IMR-90 (cell line): ENCODE results near the gene LCE6A. TPM values are rescaled to one million over a fixed set of nuclear protein-coding genes. Genes with fewer than 3 reads are reported as not detected.

Source experiments
- ATAC-seq: fragments of 200-7000 bp; cut with Tn5 transposase; 2 replicates; pipeline ENCODE4 v1.9.1; 2020; ENCODE audit warnings: low read depth, mild to moderate bottlenecking, moderate library complexity
- Bru-seq: library from RNA; stranded (reverse); fragments of 400-500 nt; gene quantifications from one replicate; lab custom pipeline; 2021; lab: Mats Ljungman, UMichigan
- BruChase-seq, 2 experiments: library from RNA; stranded (reverse); fragments of 400-500 nt; gene quantifications; one replicate each; lab custom pipeline; 2021; lab: Mats Ljungman, UMichigan
- BruUV-seq: library from RNA; stranded (reverse); fragments of 400-500 nt; replicated peaks from 2 replicates; lab custom pipeline; 2021; lab: Mats Ljungman, UMichigan
- CTCF ChIA-PET: fragments of 300-600 bp; formaldehyde crosslinking; extraction: SDS; loops from one replicate; lab custom pipeline; 2021; ENCODE audit warnings: antibody characterized with exemption; lab: Yijun Ruan, JAX
- POLR2A ChIA-PET: fragments of 300-600 bp; sonication (Branson Sonifier 250); formaldehyde crosslinking; loops from one replicate; lab custom pipeline; 2022; ENCODE audit warnings: antibody characterized with exemption; ENCODE audit not compliant: unreplicated experiment; lab: Charles Lee
- DNase-seq: peaks from one replicate; pipeline ENCODE4 v3.0.0; 2013
- H2AFZ ChIP-seq: replicated peaks from 2 replicates; pipeline ENCODE3; 2013; ENCODE audit warnings: low read length, mild to moderate bottlenecking; ENCODE audit not compliant: poor library complexity
- H2AK5ac ChIP-seq: 2 replicates; pipeline ENCODE4 v1.6.1; 2013; ENCODE audit warnings: low read depth, low read length, inconsistent platforms
- H2AK9ac ChIP-seq: replicated peaks from 2 replicates; pipeline ENCODE3; 2013; ENCODE audit warnings: mild to moderate bottlenecking, low read depth, low read length, moderate library complexity; ENCODE audit not compliant: poor library complexity
- H2BK120ac ChIP-seq: 2 replicates; pipeline ENCODE4 v1.6.1; 2013; ENCODE audit warnings: low read depth, low read length, inconsistent platforms
- H2BK15ac ChIP-seq: 3 replicates; pipeline ENCODE4 v1.6.1; 2013; ENCODE audit warnings: low read depth, low read length, inconsistent platforms
- H2BK20ac ChIP-seq: 2 replicates; pipeline ENCODE4 v1.6.1; 2013; ENCODE audit warnings: low read depth, mild to moderate bottlenecking, inconsistent platforms, low read length, moderate library complexity
- H2BK5ac ChIP-seq: 2 replicates; pipeline ENCODE4 v1.6.1; 2013; ENCODE audit warnings: mild to moderate bottlenecking, low read depth, low read length, inconsistent platforms; ENCODE audit not compliant: poor library complexity, severe bottlenecking
- H3K14ac ChIP-seq: replicated peaks from 2 replicates; pipeline ENCODE4 v1.6.1; 2013; ENCODE audit warnings: low read depth, low read length, inconsistent platforms
- H3K18ac ChIP-seq: 2 replicates; pipeline ENCODE4 v1.6.1; 2013; ENCODE audit warnings: low read depth, low read length, control low read depth
- H3K23ac ChIP-seq: 2 replicates; pipeline ENCODE4 v1.6.1; 2013; ENCODE audit warnings: low read depth, low read length, inconsistent platforms
- H3K27ac ChIP-seq: 2 replicates; pipeline ENCODE4 v1.5.1; 2013; ENCODE audit warnings: mild to moderate bottlenecking, control low read depth, low read length; ENCODE audit not compliant: insufficient read depth
- H3K27me3 ChIP-seq: 2 replicates; pipeline ENCODE4 v1.6.1; 2013; ENCODE audit warnings: low read length; ENCODE audit not compliant: control insufficient read depth, insufficient read depth
- H3K36me3 ChIP-seq: 2 replicates; pipeline ENCODE4 v1.6.1; 2013; ENCODE audit warnings: low read length, mixed read lengths; ENCODE audit not compliant: control insufficient read depth, insufficient read depth
- H3K4ac ChIP-seq: 2 replicates; pipeline ENCODE4 v1.6.1; 2013; ENCODE audit warnings: low read depth, low read length, inconsistent platforms
- H3K4me1 ChIP-seq: 2 replicates; pipeline ENCODE4 v1.6.1; 2013; ENCODE audit warnings: low read length, mixed read lengths; ENCODE audit not compliant: control insufficient read depth, insufficient read depth
- H3K4me2 ChIP-seq: 2 replicates; pipeline ENCODE4 v1.6.1; 2013; ENCODE audit warnings: low read depth, mild to moderate bottlenecking, control low read depth, low read length, moderate library complexity
- H3K4me3 ChIP-seq: 2 replicates; pipeline ENCODE4 v1.5.1; 2013; ENCODE audit warnings: low read depth, mild to moderate bottlenecking, control low read depth, low read length, moderate library complexity; ENCODE audit not compliant: insufficient read depth
- H3K56ac ChIP-seq: 2 replicates; pipeline ENCODE4 v1.6.1; 2013; ENCODE audit warnings: low read length, inconsistent platforms; ENCODE audit not compliant: insufficient read depth; ENCODE audit errors: extremely low read depth
- H3K79me1 ChIP-seq, 2 experiments: 2 replicates each; pipeline ENCODE4 v1.6.1; 2013; ENCODE audit warnings: low read length in 2 of 2, inconsistent platforms in 1 of 2, low read depth in 1 of 2
- H3K9ac ChIP-seq: 2 replicates; pipeline ENCODE4 v1.6.1; 2013; ENCODE audit warnings: low read depth, low read length, control low read depth
- H3K9me1 ChIP-seq: 2 replicates; pipeline ENCODE4 v1.6.1; 2013; ENCODE audit warnings: low read length, inconsistent platforms; ENCODE audit not compliant: insufficient read depth
- H3K9me3 ChIP-seq: 2 replicates; pipeline ENCODE4 v1.6.1; 2013; ENCODE audit warnings: low read length; ENCODE audit not compliant: control insufficient read depth, insufficient read depth
- H4K20me1 ChIP-seq: 2 replicates; pipeline ENCODE4 v1.6.1; 2013; ENCODE audit warnings: low read length, inconsistent platforms; ENCODE audit not compliant: insufficient read depth
- H4K5ac ChIP-seq: 2 replicates; pipeline ENCODE4 v1.6.1; 2013; ENCODE audit warnings: mild to moderate bottlenecking, low read depth, low read length, control low read depth
- H4K8ac ChIP-seq, 2 experiments: 2 replicates each; pipeline ENCODE4 v1.6.1; 2013; ENCODE audit warnings: low read depth in 2 of 2, low read length in 2 of 2, control low read depth in 1 of 2, inconsistent platforms in 1 of 2
- H4K91ac ChIP-seq: 2 replicates; pipeline ENCODE4 v1.6.1; 2013; ENCODE audit warnings: low read depth, low read length, inconsistent platforms; ENCODE audit not compliant: insufficient read depth
- CHD1 ChIP-seq: IDR thresholded peaks from 2 replicates; pipeline ENCODE4 v1.6.1; 2012; ENCODE audit warnings: low read depth, low read length, improper control_type of control experiment
- FOS ChIP-seq: fragments of 150-350 bp; IDR thresholded peaks from 2 replicates; pipeline ENCODE4 v1.6.1; 2016; ENCODE audit warnings: low read depth, low read length
- RCOR1 ChIP-seq: IDR thresholded peaks from 2 replicates; pipeline ENCODE4 v1.6.1; 2012; ENCODE audit warnings: mild to moderate bottlenecking, low read length, improper control_type of control experiment; ENCODE audit not compliant: insufficient replicate concordance
- RFX5 ChIP-seq: IDR thresholded peaks from 2 replicates; pipeline ENCODE4 v1.8.0; 2012; ENCODE audit warnings: low read depth, mild to moderate bottlenecking, low read length, moderate library complexity
- WGBS, 2 experiments: methylation state at CpG; one replicate each; pipeline versions ENCODE4 v1.1.5 to v1.1.7; 2013; ENCODE audit warnings: missing lambda C conversion rate in 2 of 2; ENCODE audit not compliant: insufficient read length in 1 of 2; ENCODE audit errors: extremely low coverage in 2 of 2; 5-methylcytosine and 5-hydroxymethylcytosine counted together
- dilution Hi-C: fragments of 300-500 bp; cut with HindIII; formaldehyde crosslinking; loops from one replicate; pipeline ENCODE4 v1.14.3; 2018; ENCODE audit warnings: low sequenced_read_pairs; ENCODE audit not compliant: unreplicated experiment
- in situ Hi-C: fragments of 300-500 bp; cut with MboI; formaldehyde crosslinking; loops from 3 replicates; pipeline ENCODE4 v1.14.3; 2019; ENCODE audit warnings: low sequenced_read_pairs, inconsistent platforms, mixed read lengths
- intact Hi-C: fragments of 100-400 bp; cut with micrococcal nuclease; formaldehyde crosslinking; loops from 2 replicates; pipeline ENCODE4 v1.10.0; 2022
- long read RNA-seq: library from polyadenylated mRNA; unstranded; transcript quantifications from one replicate; pipeline ENCODE4 v2.0.0, GENCODE V29; 2021; ENCODE audit not compliant: unreplicated experiment
- polyA plus RNA-seq, 3 experiments: library from polyadenylated mRNA; depleted of rRNA; stranded (reverse); fragments of >200 nt; gene quantifications; 2 replicates each; pipeline ENCODE4 v1.2.3, GENCODE V29; 2012; ENCODE audit warnings: low replicate concordance in 1 of 3
- total RNA-seq: library from RNA; depleted of rRNA; stranded (reverse); fragments of >200 nt; gene quantifications from 2 replicates; pipeline ENCODE4 v1.2.3, GENCODE V29; 2012; rRNA removed

The LCE6A gene, protein sequence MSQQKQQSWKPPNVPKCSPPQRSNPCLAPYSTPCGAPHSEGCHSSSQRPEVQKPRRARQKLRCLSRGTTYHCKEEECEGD
- not detected in 2 replicates for total RNA-seq
- not detected in 2 replicates for polyA plus RNA-seq (2012; rRNA removed)
- polyA plus RNA-seq (2012; cell fraction: cytosol; rRNA removed) = not detected in 2 replicates
- not detected in 2 replicates for polyA plus RNA-seq (2012; cell fraction: nucleus; rRNA removed; ENCODE audit: low replicate concordance)
- Bru-seq, nascent RNA = not detected
- not detected for BruChase-seq, experiment 1, labeled RNA remaining after a 6-hour chase
- BruChase-seq, experiment 2, labeled RNA remaining after a 2-hour chase = not detected
- long read RNA-seq = 0 reads

DNA sequence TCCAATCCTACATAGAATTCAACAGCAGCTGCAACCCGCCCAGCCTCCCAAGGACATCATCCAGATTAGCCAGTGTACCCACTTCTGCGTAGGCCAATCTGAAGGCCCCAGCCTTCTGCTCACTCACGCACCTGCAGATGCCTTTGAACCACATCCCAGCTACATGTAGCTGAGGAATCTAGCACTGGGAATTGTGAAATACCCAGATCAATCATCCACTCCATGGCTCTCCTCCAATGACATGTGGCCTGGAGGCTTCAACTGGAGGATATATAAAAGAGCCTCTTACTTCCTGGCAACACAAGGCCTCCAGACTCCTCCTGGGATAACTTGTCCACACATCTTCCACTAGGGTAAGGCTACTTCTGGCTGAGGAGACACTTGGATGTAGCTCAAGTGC lies at the start of gene LCE6A:
Gene LCE6A, plus strand, starts transcription at position 301 of the 400 bp plus-strand sequence. CDS start 665 bp downstream, outside the sequence.
- WGBS, 2 experiments = no CpG with 5 or more reads among the region's 3 CpGs
- CTCF ChIA-PET = no interaction called here
- no peak within 1 kb of the TSS for H2BK15ac ChIP-seq
- no peak within 1 kb of the TSS for H2BK5ac ChIP-seq
- H3K36me3 ChIP-seq = no peaks in the 10 kb centered on the region
- no TSS peak for BruUV-seq
- no peak within 1 kb of the TSS for H3K23ac ChIP-seq
- no peak within 1 kb of the TSS for H2BK120ac ChIP-seq
- H4K91ac ChIP-seq = no peak within 1 kb of the TSS
- DNase-seq = no peak
- no peak within 1 kb of the TSS for H2AK5ac ChIP-seq
- H2AK9ac ChIP-seq = no peak within 1 kb of the TSS
- H3K14ac ChIP-seq = no peak within 1 kb of the TSS
- H3K9ac ChIP-seq = no peak within 1 kb of the TSS
- H3K4me3 ChIP-seq = no peak within 1 kb of the TSS
- intact Hi-C loops = no loop called here
- no peaks in the 10 kb centered on the region for H3K79me1 ChIP-seq
- H4K5ac ChIP-seq = no peak within 1 kb of the TSS
- TF ChIP-seq FOS (no peak), CHD1 (no peak), RFX5 (no peak), RCOR1 (no peak)
- no peak for ATAC-seq
- in situ Hi-C loops = no loop called here
- H3K9me3 ChIP-seq = no peaks in the 10 kb centered on the region
- no peaks in the 10 kb centered on the region for H3K9me1 ChIP-seq
- peak within 1 kb of the TSS; percentile 19 for H2AFZ ChIP-seq
- no peak within 1 kb of the TSS for H3K56ac ChIP-seq
- no peak within 1 kb of the TSS for H3K4me2 ChIP-seq
- H3K18ac ChIP-seq = no peak within 1 kb of the TSS
- dilution Hi-C loops = no loop called here
- no peaks in the 10 kb centered on the region for H3K27me3 ChIP-seq
- H3K4me1 ChIP-seq = no peaks in the 10 kb centered on the region
- H4K8ac ChIP-seq = no peak within 1 kb of the TSS
- POLR2A ChIA-PET = no interaction called here
- H3K4ac ChIP-seq = no peak within 1 kb of the TSS
- H2BK20ac ChIP-seq = no peak within 1 kb of the TSS
- no peaks in the 10 kb centered on the region for H4K20me1 ChIP-seq
- H3K27ac ChIP-seq = no peak within 1 kb of the TSS
